Measurements from ENCODE around the gene CPLANE2.
"Not testable (repeated sequence)": the region's sequence is repeated elsewhere in the genome, so short reads cannot be mapped to it uniquely, and the experiment has no call there.

Gene CPLANE2

GRCh38 chr1:16248603-16249516, 11.9 kb upstream of the CPLANE2 start:
- DNase-seq: peak; percentile 80 to 95

GRCh38 chr1:16248007-16248436, 11.0 kb upstream of the CPLANE2 start:
- no peak for DNase-seq

- DNase-seq: no peak
These were observed 10.5 kb upstream of the CPLANE2 start for GRCh38 chr1:16247441-16247840.

- no peak for DNase-seq
These were observed 10.0 kb upstream of the CPLANE2 start for GRCh38 chr1:16246961-16247360.

GRCh38 chr1:16246239-16246638, 9.3 kb upstream of the CPLANE2 start:
- DNase-seq: not testable (repeated sequence)

GRCh38 chr1:16245476-16246196, 8.7 kb upstream of the CPLANE2 start:
- DNase-seq: no peak

GRCh38 chr1:16244650-16245285, 7.8 kb upstream of the CPLANE2 start:
- DNase-seq: no peak

GRCh38 chr1:16243936-16244649, 7.1 kb upstream of the CPLANE2 start:
- peak; percentile 81 to 90 for DNase-seq

- no peak for DNase-seq
These were observed 6.2 kb upstream of the CPLANE2 start for GRCh38 chr1:16243215-16243610.

- no peak for DNase-seq
These were observed 5.7 kb upstream of the CPLANE2 start for GRCh38 chr1:16242556-16243214.

- DNase-seq: no peak
These were observed 4.3 kb upstream of the CPLANE2 start for GRCh38 chr1:16241221-16241708.

GRCh38 chr1:16239972-16240491, 3.0 kb upstream of the CPLANE2 start:
- no peak for DNase-seq

GRCh38 chr1:16237343-16237830, 404 bp upstream of the CPLANE2 start:
- no peak for DNase-seq

- peak; percentile 61 to 76 for DNase-seq
These were observed 956 bp downstream of the CPLANE2 start for GRCh38 chr1:16235944-16236510.

GRCh38 chr1:16235347-16235746, 1.6 kb downstream of the CPLANE2 start:
- DNase-seq: no peak

GRCh38 chr1:16233431-16233830, 3.6 kb downstream of the CPLANE2 start:
- DNase-seq: no peak

- no peak for DNase-seq
These were observed 4.7 kb downstream of the CPLANE2 start for GRCh38 chr1:16232316-16232710.

GRCh38 chr1:16231331-16232315, 5.4 kb downstream of the CPLANE2 start:
- peak in 1 of 2 experiments; percentile 11 for DNase-seq

GRCh38 chr1:16230744-16231143, 6.2 kb downstream of the CPLANE2 start:
- no peak for DNase-seq
